IMR-90 (cell line): ENCODE data around the gene TCEA2. TPM values are rescaled to one million over a fixed set of nuclear protein-coding genes. Genes with fewer than 3 reads are reported as not detected.

Experiments used
- ATAC-seq: fragments of 200-7000 bp; cut with Tn5 transposase; 2 replicates; pipeline ENCODE4 v1.9.1; 2020; ENCODE audit warnings: low read depth, mild to moderate bottlenecking, moderate library complexity
- BruUV-seq: library from RNA; stranded (reverse); fragments of 400-500 nt; replicated peaks from 2 replicates; lab custom pipeline; 2021; lab: Mats Ljungman, UMichigan
- CTCF ChIA-PET: fragments of 300-600 bp; formaldehyde crosslinking; extraction: SDS; loops from one replicate; lab custom pipeline; 2021; ENCODE audit warnings: antibody characterized with exemption; lab: Yijun Ruan, JAX
- POLR2A ChIA-PET: fragments of 300-600 bp; sonication (Branson Sonifier 250); formaldehyde crosslinking; loops from one replicate; lab custom pipeline; 2022; ENCODE audit warnings: antibody characterized with exemption; ENCODE audit not compliant: unreplicated experiment; lab: Charles Lee
- DNase-seq: peaks from one replicate; pipeline ENCODE4 v3.0.0; 2013
- H2AFZ ChIP-seq: replicated peaks from 2 replicates; pipeline ENCODE3; 2013; ENCODE audit warnings: low read length, mild to moderate bottlenecking; ENCODE audit not compliant: poor library complexity
- H2AK5ac ChIP-seq: 2 replicates; pipeline ENCODE4 v1.6.1; 2013; ENCODE audit warnings: low read depth, low read length, inconsistent platforms
- H2AK9ac ChIP-seq: replicated peaks from 2 replicates; pipeline ENCODE3; 2013; ENCODE audit warnings: mild to moderate bottlenecking, low read depth, low read length, moderate library complexity; ENCODE audit not compliant: poor library complexity
- H2BK120ac ChIP-seq: 2 replicates; pipeline ENCODE4 v1.6.1; 2013; ENCODE audit warnings: low read depth, low read length, inconsistent platforms
- H2BK15ac ChIP-seq: 3 replicates; pipeline ENCODE4 v1.6.1; 2013; ENCODE audit warnings: low read depth, low read length, inconsistent platforms
- H2BK20ac ChIP-seq: 2 replicates; pipeline ENCODE4 v1.6.1; 2013; ENCODE audit warnings: low read depth, mild to moderate bottlenecking, inconsistent platforms, low read length, moderate library complexity
- H2BK5ac ChIP-seq: 2 replicates; pipeline ENCODE4 v1.6.1; 2013; ENCODE audit warnings: mild to moderate bottlenecking, low read depth, low read length, inconsistent platforms; ENCODE audit not compliant: poor library complexity, severe bottlenecking
- H3K14ac ChIP-seq: replicated peaks from 2 replicates; pipeline ENCODE4 v1.6.1; 2013; ENCODE audit warnings: low read depth, low read length, inconsistent platforms
- H3K18ac ChIP-seq: 2 replicates; pipeline ENCODE4 v1.6.1; 2013; ENCODE audit warnings: low read depth, low read length, control low read depth
- H3K23ac ChIP-seq: 2 replicates; pipeline ENCODE4 v1.6.1; 2013; ENCODE audit warnings: low read depth, low read length, inconsistent platforms
- H3K27ac ChIP-seq: 2 replicates; pipeline ENCODE4 v1.5.1; 2013; ENCODE audit warnings: mild to moderate bottlenecking, control low read depth, low read length; ENCODE audit not compliant: insufficient read depth
- H3K27me3 ChIP-seq: 2 replicates; pipeline ENCODE4 v1.6.1; 2013; ENCODE audit warnings: low read length; ENCODE audit not compliant: control insufficient read depth, insufficient read depth
- H3K36me3 ChIP-seq: 2 replicates; pipeline ENCODE4 v1.6.1; 2013; ENCODE audit warnings: low read length, mixed read lengths; ENCODE audit not compliant: control insufficient read depth, insufficient read depth
- H3K4ac ChIP-seq: 2 replicates; pipeline ENCODE4 v1.6.1; 2013; ENCODE audit warnings: low read depth, low read length, inconsistent platforms
- H3K4me1 ChIP-seq: 2 replicates; pipeline ENCODE4 v1.6.1; 2013; ENCODE audit warnings: low read length, mixed read lengths; ENCODE audit not compliant: control insufficient read depth, insufficient read depth
- H3K4me2 ChIP-seq: 2 replicates; pipeline ENCODE4 v1.6.1; 2013; ENCODE audit warnings: low read depth, mild to moderate bottlenecking, control low read depth, low read length, moderate library complexity
- H3K4me3 ChIP-seq: 2 replicates; pipeline ENCODE4 v1.5.1; 2013; ENCODE audit warnings: low read depth, mild to moderate bottlenecking, control low read depth, low read length, moderate library complexity; ENCODE audit not compliant: insufficient read depth
- H3K56ac ChIP-seq: 2 replicates; pipeline ENCODE4 v1.6.1; 2013; ENCODE audit warnings: low read length, inconsistent platforms; ENCODE audit not compliant: insufficient read depth; ENCODE audit errors: extremely low read depth
- H3K79me1 ChIP-seq, 2 experiments: 2 replicates each; pipeline ENCODE4 v1.6.1; 2013; ENCODE audit warnings: low read length in 2 of 2, inconsistent platforms in 1 of 2, low read depth in 1 of 2
- H3K9ac ChIP-seq: 2 replicates; pipeline ENCODE4 v1.6.1; 2013; ENCODE audit warnings: low read depth, low read length, control low read depth
- H3K9me1 ChIP-seq: 2 replicates; pipeline ENCODE4 v1.6.1; 2013; ENCODE audit warnings: low read length, inconsistent platforms; ENCODE audit not compliant: insufficient read depth
- H3K9me3 ChIP-seq: 2 replicates; pipeline ENCODE4 v1.6.1; 2013; ENCODE audit warnings: low read length; ENCODE audit not compliant: control insufficient read depth, insufficient read depth
- H4K20me1 ChIP-seq: 2 replicates; pipeline ENCODE4 v1.6.1; 2013; ENCODE audit warnings: low read length, inconsistent platforms; ENCODE audit not compliant: insufficient read depth
- H4K5ac ChIP-seq: 2 replicates; pipeline ENCODE4 v1.6.1; 2013; ENCODE audit warnings: mild to moderate bottlenecking, low read depth, low read length, control low read depth
- H4K8ac ChIP-seq, 2 experiments: 2 replicates each; pipeline ENCODE4 v1.6.1; 2013; ENCODE audit warnings: low read depth in 2 of 2, low read length in 2 of 2, control low read depth in 1 of 2, inconsistent platforms in 1 of 2
- H4K91ac ChIP-seq: 2 replicates; pipeline ENCODE4 v1.6.1; 2013; ENCODE audit warnings: low read depth, low read length, inconsistent platforms; ENCODE audit not compliant: insufficient read depth
- BHLHE40 ChIP-seq: fragments of 150-350 bp; IDR thresholded peaks from 2 replicates; pipeline ENCODE4 v1.6.1; 2016; ENCODE audit warnings: mild to moderate bottlenecking, low read depth, low read length
- CTCF ChIP-seq: conservative IDR thresholded peaks from 2 replicates; pipeline ENCODE4 v1.5.1; 2012; ENCODE audit warnings: mild to moderate bottlenecking, low read depth, low read length, improper control_type of control experiment
- MAFK ChIP-seq: IDR thresholded peaks from 2 replicates; pipeline ENCODE4 v1.6.1; 2012; ENCODE audit warnings: low read depth, low read length, improper control_type of control experiment
- MAZ ChIP-seq: IDR thresholded peaks from 2 replicates; pipeline ENCODE4 v1.6.1; 2012; ENCODE audit warnings: low read depth, mild to moderate bottlenecking, low read length, improper control_type of control experiment, moderate library complexity, borderline replicate concordance
- MXI1 ChIP-seq: IDR thresholded peaks from 2 replicates; pipeline ENCODE4 v1.6.1; 2012; ENCODE audit warnings: low read depth, mild to moderate bottlenecking, low read length, moderate library complexity, borderline replicate concordance
- NFE2L2 ChIP-seq: fragments of 150-350 bp; IDR thresholded peaks from 2 replicates; pipeline ENCODE4 v1.6.1; 2016; ENCODE audit warnings: low read depth, mild to moderate bottlenecking, low read length
- POLR2A ChIP-seq: IDR thresholded peaks from 2 replicates; pipeline ENCODE4 v1.6.1; 2012; ENCODE audit warnings: mild to moderate bottlenecking, low read depth, low read length
- RAD21 ChIP-seq: IDR thresholded peaks from 2 replicates; pipeline ENCODE4 v1.6.1; 2012; ENCODE audit warnings: low read length, improper control_type of control experiment
- RCOR1 ChIP-seq: IDR thresholded peaks from 2 replicates; pipeline ENCODE4 v1.6.1; 2012; ENCODE audit warnings: mild to moderate bottlenecking, low read length, improper control_type of control experiment; ENCODE audit not compliant: insufficient replicate concordance
- RFX5 ChIP-seq: IDR thresholded peaks from 2 replicates; pipeline ENCODE4 v1.8.0; 2012; ENCODE audit warnings: low read depth, mild to moderate bottlenecking, low read length, moderate library complexity
- USF2 ChIP-seq: fragments of 150-350 bp; IDR thresholded peaks from 2 replicates; pipeline ENCODE4 v1.6.1; 2017; ENCODE audit warnings: mild to moderate bottlenecking, antibody characterized with exemption, low read length, low read depth
- WGBS, 2 experiments: methylation state at CpG; one replicate each; pipeline versions ENCODE4 v1.1.5 to v1.1.7; 2013; ENCODE audit warnings: missing lambda C conversion rate in 2 of 2; ENCODE audit not compliant: insufficient read length in 1 of 2; ENCODE audit errors: extremely low coverage in 2 of 2; 5-methylcytosine and 5-hydroxymethylcytosine counted together
- dilution Hi-C: fragments of 300-500 bp; cut with HindIII; formaldehyde crosslinking; loops from one replicate; pipeline ENCODE4 v1.14.3; 2018; ENCODE audit warnings: low sequenced_read_pairs; ENCODE audit not compliant: unreplicated experiment
- in situ Hi-C: fragments of 300-500 bp; cut with MboI; formaldehyde crosslinking; loops from 3 replicates; pipeline ENCODE4 v1.14.3; 2019; ENCODE audit warnings: low sequenced_read_pairs, inconsistent platforms, mixed read lengths
- intact Hi-C: fragments of 100-400 bp; cut with micrococcal nuclease; formaldehyde crosslinking; loops from 2 replicates; pipeline ENCODE4 v1.10.0; 2022
- polyA plus RNA-seq, 3 experiments: library from polyadenylated mRNA; depleted of rRNA; stranded (reverse); fragments of >200 nt; gene quantifications; 2 replicates each; pipeline ENCODE4 v1.2.3, GENCODE V29; 2012; ENCODE audit warnings: low replicate concordance in 1 of 3
- total RNA-seq: library from RNA; depleted of rRNA; stranded (reverse); fragments of >200 nt; gene quantifications from 2 replicates; pipeline ENCODE4 v1.2.3, GENCODE V29; 2012

TCEA2 gene
- total and polyA plus RNA-seq, 2 of the 4 experiments (the other 2 are of a cell fraction), result 9.3 to 30.0 TPM

DNA sequence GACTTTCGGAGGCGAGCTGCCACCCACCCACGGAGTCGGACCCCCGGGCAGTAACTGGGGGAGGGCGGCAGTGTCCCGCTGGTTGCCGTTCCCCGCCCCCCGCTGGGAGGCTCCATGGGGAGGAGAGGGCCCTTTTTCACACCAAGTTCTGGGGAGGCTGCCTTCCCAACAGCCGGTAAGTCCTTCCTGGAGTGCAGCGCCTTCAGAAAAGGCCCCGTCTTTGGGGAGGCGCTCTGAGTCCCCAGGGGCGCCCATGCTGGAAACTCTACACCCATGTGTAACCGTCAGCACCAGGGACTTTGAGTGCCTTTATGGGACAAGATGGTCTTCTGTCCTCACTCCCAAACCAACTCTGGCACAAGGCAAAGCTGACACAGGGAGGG is 13.1 kb upstream of the TCEA2 start:
- no peak overlapping the region for H2BK120ac ChIP-seq
- H2BK20ac ChIP-seq, result no peak overlapping the region
- dilution Hi-C loops, result no loop called here
- BruUV-seq, result no TSS peak
- no peaks in the 10 kb centered on the region for H3K9me3 ChIP-seq
- no peak overlapping the region for H4K5ac ChIP-seq
- no peak overlapping the region for H2AK9ac ChIP-seq
- POLR2A ChIA-PET, result no interaction called here
- DNase-seq (no peak), ATAC-seq (no peak)
- no peaks in the 10 kb centered on the region; the same call in 1 of the 2 replicates for H4K20me1 ChIP-seq
- H3K23ac ChIP-seq, result no peak overlapping the region
- no peaks in the 10 kb centered on the region; the same call in 1 of the 2 replicates for H3K4me1 ChIP-seq
- intact Hi-C loops, result no loop called here
- H3K4me3 ChIP-seq, result no peak overlapping the region
- CTCF ChIA-PET, result no interaction called here
- no peaks in the 10 kb centered on the region for H3K36me3 ChIP-seq
- peaks cover 62% of the 10 kb centered on the region for H3K27me3 ChIP-seq
- in situ Hi-C loops, result no loop called here
- no peaks in the 10 kb centered on the region for H3K9me1 ChIP-seq
- no peak overlapping the region for H4K8ac ChIP-seq
- H2BK5ac ChIP-seq, result no peak overlapping the region
- H3K18ac ChIP-seq, result no peak overlapping the region
- H3K14ac ChIP-seq, result no peak overlapping the region
- H2AK5ac ChIP-seq, result no peak overlapping the region
- TF ChIP-seq USF2, result no peak
- TF ChIP-seq RCOR1, result no peak
- TF ChIP-seq CTCF, result no peak
- TF ChIP-seq NFE2L2, result no peak
- TF ChIP-seq BHLHE40, result no peak
- no peak for TF ChIP-seq RAD21
- TF ChIP-seq MXI1, result no peak
- TF ChIP-seq MAZ, result no peak
- no peak for TF ChIP-seq RFX5
- TF ChIP-seq POLR2A, result no peak
- TF ChIP-seq MAFK, result no peak
- no peak overlapping the region for H3K27ac ChIP-seq
- H3K4ac ChIP-seq, result no peak overlapping the region
- no CpG with 5 or more reads among the region's 16 CpGs for WGBS, 2 experiments
- H2AFZ ChIP-seq, result no peak overlapping the region
- no peak overlapping the region for H3K9ac ChIP-seq
- no peaks in the 10 kb centered on the region for H3K79me1 ChIP-seq
- H4K91ac ChIP-seq, result no peak overlapping the region
- no peak overlapping the region for H3K56ac ChIP-seq
- no peak overlapping the region; the same call in 1 of the 2 replicates for H3K4me2 ChIP-seq
- no peak overlapping the region for H2BK15ac ChIP-seq
